ENCODE data around the gene DDX11. TPM values are rescaled to one million over a fixed set of nuclear protein-coding genes. Genes with fewer than 3 reads are reported as not detected.
A peak's percentile ranks its signal among the peaks of the same experiment; 100 is the strongest.
"Not testable (repeated sequence)": the region's sequence is repeated elsewhere in the genome, so short reads cannot be mapped to it uniquely, and the experiment has no call there.

DDX11 gene
- total and polyA plus RNA-seq, 12 donors = 3.0 to 16.1 (median 5.8) TPM

DNA sequence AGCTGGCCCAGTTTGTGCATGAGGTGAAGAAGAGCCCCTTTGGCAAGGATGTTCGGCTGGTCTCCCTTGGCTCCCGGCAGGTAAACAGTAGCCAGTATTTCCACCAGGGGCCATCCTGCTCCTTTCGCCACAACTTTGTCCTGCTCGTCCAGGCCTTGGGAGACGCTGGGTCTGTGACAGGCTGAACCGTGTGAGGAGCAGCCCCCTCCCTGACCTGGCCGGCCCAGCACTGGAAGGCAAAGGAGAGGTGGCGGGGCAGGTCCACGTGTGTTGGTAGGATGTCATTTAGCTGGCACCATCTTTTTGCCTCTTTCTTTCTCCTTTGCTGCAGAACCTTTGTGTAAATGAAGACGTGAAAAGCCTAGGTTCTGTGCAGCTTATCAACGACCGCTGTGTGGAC is 15.4 kb downstream of the DDX11 start:
- intact Hi-C loops (cut with DNase I) = no loop called here
- peaks cover 0 to 22% (median 0%) of the 10 kb centered on the region in 9 donors for H3K36me3 ChIP-seq
- no peaks in the 10 kb centered on the region for H3K27me3 ChIP-seq
- no peaks in the 10 kb centered on the region for H3K9me3 ChIP-seq
- H3K4me3 ChIP-seq = no peak overlapping the region
- TF ChIP-seq, protein P1, sequence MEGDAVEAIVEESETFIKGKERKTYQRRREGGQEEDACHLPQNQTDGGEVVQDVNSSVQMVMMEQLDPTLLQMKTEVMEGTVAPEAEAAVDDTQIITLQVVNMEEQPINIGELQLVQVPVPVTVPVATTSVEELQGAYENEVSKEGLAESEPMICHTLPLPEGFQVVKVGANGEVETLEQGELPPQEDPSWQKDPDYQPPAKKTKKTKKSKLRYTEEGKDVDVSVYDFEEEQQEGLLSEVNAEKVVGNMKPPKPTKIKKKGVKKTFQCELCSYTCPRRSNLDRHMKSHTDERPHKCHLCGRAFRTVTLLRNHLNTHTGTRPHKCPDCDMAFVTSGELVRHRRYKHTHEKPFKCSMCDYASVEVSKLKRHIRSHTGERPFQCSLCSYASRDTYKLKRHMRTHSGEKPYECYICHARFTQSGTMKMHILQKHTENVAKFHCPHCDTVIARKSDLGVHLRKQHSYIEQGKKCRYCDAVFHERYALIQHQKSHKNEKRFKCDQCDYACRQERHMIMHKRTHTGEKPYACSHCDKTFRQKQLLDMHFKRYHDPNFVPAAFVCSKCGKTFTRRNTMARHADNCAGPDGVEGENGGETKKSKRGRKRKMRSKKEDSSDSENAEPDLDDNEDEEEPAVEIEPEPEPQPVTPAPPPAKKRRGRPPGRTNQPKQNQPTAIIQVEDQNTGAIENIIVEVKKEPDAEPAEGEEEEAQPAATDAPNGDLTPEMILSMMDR (IDR thresholded peaks at IDR 0.05) = no peak
- WGBS, 2 donors = 88 to 89% methylated on average over 12 of the region's 12 CpGs
- no peak overlapping the region for H3K27ac ChIP-seq
- ATAC-seq = no peak
- H3K4me1 ChIP-seq = no peaks in the 10 kb centered on the region
- no peak for DNase-seq

DNA sequence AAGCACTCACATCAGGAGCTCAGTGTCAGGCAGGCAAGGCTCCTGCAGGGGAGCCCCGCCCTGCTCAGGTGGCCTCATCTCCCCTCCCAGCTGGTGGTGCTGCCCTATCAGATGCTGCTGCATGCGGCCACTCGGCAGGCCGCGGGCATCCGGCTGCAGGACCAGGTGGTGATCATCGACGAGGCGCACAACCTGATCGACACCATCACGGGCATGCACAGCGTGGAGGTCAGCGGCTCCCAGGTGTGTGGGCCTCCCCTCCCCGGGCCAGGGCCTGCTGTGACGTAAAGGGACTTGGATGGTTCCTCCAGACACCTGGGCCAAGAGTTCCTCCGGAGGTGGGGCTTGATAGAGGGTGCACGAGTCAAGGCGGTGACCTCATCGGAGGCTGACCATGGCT is 18.0 kb downstream of the DDX11 start:
- WGBS, 2 donors = 88 to 92% methylated on average over 19 of the region's 19 CpGs
- H3K4me1 ChIP-seq; H3K9me3 ChIP-seq; intact Hi-C loops (cut with DNase I); ATAC-seq; DNase-seq; H3K27ac ChIP-seq; H3K4me3 ChIP-seq; H3K27me3 ChIP-seq: not testable (repeated sequence)
- peaks cover 0 to 16% (median 0%) of the 10 kb centered on the region in 9 donors for H3K36me3 ChIP-seq

DNA sequence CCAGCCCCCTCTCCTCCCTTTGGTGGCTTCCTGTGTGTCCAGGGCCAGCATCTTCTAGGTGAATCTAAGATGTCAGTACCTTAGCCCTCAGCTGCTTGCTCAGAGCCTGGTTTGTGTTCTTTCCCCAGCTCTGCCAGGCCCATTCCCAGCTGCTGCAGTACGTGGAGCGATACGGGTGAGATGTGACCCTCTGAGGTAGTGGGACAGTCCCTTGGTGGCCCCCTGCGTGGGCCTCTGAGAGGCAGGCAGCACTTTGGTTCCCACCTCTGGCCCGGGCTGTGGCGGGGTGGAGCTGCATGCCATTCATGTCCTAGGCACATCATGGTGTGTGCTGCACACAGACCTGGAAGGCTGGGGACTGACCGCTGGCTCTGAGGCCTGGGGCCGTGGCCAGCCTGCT is 19.1 kb downstream of the DDX11 start:
- WGBS, 2 donors = 89 to 94% methylated on average over 6 of the region's 8 CpGs

DNA sequence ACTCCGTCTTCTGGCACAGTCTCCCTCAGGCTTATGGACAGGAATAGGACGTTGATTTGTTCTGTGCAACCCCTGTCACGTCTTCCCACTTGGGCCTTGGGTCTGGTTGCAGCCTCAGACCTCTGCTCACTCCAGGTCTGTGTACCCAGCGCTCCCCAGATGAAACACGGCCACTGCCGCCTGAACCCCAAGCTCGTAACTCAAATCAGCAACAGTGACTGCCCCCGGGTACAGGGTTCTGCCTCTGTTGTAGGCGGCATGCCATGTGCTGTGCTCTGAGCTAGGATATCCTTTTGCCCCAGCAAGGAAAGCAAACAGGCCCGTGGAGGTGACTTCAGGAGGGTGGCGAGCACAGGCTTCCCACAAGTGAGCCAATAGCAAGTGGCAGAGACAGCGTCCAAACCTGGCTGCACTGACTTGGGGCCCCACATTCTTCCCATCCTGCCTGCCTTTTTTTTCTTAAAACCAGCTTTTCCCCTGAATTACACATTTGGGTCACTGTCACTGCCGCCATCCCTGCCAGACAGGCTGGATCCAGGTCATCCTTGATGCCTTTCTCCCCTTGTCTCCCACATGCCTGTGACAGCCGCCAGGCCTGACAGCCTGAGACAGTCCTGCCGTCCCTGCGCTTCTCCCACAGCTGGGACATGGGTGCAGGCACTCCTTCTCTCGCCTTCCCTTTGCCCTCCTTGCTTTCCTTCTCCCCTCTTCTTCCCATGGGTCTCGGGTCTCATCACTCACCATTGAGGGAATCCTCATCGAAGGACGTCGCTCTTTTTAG is 21.6 kb downstream of the DDX11 start:
- H3K27me3 ChIP-seq; H3K4me3 ChIP-seq; H3K27ac ChIP-seq; DNase-seq; intact Hi-C loops (cut with DNase I); ATAC-seq; H3K4me1 ChIP-seq; H3K9me3 ChIP-seq: not testable (repeated sequence)
- peaks cover 0 to 11% (median 0%) of the 10 kb centered on the region in 9 donors for H3K36me3 ChIP-seq
- 90 to 92% methylated on average over 19 to 21 of the region's 21 CpGs for WGBS, 2 donors

More for the DNA sequence above, 19.1 kb downstream of the DDX11 start:
- H3K4me1 ChIP-seq; intact Hi-C loops (cut with DNase I); H3K4me3 ChIP-seq; H3K9me3 ChIP-seq; H3K27ac ChIP-seq; H3K27me3 ChIP-seq; DNase-seq: not testable (repeated sequence)
- ATAC-seq = peak in 1 of 8 donors; percentile 7
- H3K36me3 ChIP-seq = peaks cover 0 to 16% (median 0%) of the 10 kb centered on the region in 9 donors

DNA sequence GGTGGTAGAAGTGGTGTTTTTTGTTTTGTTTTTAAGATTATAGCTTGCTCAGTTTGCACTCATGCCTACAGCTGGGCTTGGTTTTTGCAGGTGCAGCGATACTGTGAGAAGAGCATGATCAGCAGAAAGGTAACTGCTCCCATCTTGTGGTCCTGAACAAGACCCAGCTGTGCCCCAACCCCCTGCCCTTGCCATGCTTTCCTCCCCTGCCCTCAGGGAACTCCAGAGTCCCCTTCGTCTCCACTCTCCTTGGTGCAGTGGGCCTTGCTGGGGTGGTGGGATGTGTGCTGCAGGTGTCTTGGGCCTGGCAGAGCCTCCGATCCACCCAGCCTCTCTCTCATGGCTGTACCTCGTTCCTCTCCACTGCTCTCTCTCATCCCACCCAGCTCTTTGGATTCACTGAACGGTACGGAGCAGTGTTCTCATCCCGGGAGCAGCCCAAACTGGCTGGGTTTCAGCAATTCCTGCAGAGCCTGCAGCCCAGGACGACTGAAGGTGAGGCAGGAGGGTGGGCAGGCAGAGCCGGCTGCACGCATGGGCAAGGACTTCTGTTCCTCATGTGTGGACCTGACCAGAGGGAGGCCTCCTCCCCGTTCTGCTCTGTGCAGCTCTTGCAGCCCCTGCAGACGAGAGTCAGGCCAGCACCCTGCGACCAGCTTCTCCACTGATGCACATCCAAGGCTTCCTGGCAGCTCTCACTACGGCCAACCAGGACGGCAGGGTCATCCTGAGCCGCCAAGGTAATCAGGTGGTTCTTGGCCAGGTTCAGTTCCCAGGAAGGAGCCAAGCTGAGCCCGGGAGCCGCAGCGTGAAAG is 22.8 kb downstream of the DDX11 start:
- WGBS, 2 donors = 86 to 94% methylated on average over 18 to 19 of the region's 19 CpGs
- intact Hi-C loops (cut with DNase I); H3K4me1 ChIP-seq; H3K9me3 ChIP-seq; ATAC-seq; H3K27me3 ChIP-seq; H3K4me3 ChIP-seq; H3K36me3 ChIP-seq; H3K27ac ChIP-seq; DNase-seq: not testable (repeated sequence)

DNA sequence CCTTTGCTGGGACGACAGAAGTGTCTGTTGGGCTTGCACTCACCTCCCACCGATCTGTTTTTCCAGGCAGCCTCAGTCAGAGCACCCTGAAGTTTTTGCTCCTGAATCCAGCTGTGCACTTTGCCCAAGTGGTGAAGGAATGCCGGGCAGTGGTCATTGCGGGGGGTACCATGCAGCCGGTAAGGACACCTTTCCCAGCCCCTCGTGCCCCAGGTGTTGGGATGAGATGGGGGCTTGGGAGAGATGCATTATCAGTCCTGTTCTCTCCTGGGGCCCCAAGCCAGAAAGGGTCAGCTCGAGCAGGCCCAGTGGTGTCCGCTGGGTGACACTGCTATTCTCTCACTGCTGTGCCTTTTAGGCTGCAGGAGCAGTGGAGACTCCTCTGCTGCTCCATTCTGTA is 24.2 kb downstream of the DDX11 start:
- H3K27ac ChIP-seq; H3K27me3 ChIP-seq; ATAC-seq; H3K36me3 ChIP-seq; H3K4me3 ChIP-seq; H3K4me1 ChIP-seq; H3K9me3 ChIP-seq; DNase-seq; intact Hi-C loops (cut with DNase I): not testable (repeated sequence)
- WGBS, 2 donors = 85 to 91% methylated on average over 7 to 8 of the region's 8 CpGs

DNA sequence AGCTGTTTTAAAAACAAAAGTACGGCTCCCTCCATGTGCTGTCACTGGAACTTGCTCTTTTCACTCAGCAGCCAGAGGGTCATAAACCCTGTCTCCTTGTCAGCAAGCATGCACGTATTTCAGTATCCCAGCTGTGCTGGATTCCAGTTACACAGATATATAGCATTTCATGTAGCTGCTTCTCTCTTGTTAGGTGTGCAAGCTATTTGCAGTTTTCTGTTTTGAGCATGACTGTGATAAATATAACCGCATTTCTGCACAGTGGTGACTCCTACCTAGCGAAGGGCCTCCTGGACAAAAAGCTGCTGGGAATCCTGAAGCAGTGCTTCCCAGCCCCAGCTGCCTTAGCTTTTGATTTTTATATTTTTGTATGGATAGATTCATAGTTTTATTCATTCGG is 24.7 kb downstream of the DDX11 start:
- H3K27ac ChIP-seq; H3K4me3 ChIP-seq; ATAC-seq; DNase-seq; H3K27me3 ChIP-seq; intact Hi-C loops (cut with DNase I); H3K9me3 ChIP-seq; H3K36me3 ChIP-seq; H3K4me1 ChIP-seq: not testable (repeated sequence)
- WGBS, 2 donors = 84 to 86% methylated on average over 5 of the region's 5 CpGs

DNA sequence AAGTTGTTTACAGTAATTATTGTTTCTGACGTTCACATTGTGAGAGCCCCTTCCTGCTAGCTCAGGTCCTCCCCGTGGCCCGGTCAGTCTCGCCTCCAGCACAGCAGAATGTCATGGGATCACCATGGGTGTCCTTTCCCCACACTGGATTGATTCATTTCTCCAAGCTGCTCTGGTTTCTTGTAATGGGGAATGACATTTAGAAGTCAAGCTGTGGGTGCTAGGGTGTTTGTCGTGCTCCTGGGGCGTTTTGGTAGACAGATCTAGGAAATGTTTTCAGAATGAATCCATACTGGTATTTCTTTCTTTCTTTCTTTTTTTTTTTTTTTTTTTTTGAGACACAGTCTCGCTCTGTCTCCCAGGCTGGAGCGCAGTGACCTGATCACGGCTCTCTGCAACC is 25.1 kb downstream of the DDX11 start:
- H3K9me3 ChIP-seq; DNase-seq; intact Hi-C loops (cut with DNase I); H3K4me1 ChIP-seq; H3K27me3 ChIP-seq; H3K27ac ChIP-seq; ATAC-seq; H3K36me3 ChIP-seq; H3K4me3 ChIP-seq: not testable (repeated sequence)
- 88 to 96% methylated on average over 8 to 9 of the region's 9 CpGs for WGBS, 2 donors

DNA sequence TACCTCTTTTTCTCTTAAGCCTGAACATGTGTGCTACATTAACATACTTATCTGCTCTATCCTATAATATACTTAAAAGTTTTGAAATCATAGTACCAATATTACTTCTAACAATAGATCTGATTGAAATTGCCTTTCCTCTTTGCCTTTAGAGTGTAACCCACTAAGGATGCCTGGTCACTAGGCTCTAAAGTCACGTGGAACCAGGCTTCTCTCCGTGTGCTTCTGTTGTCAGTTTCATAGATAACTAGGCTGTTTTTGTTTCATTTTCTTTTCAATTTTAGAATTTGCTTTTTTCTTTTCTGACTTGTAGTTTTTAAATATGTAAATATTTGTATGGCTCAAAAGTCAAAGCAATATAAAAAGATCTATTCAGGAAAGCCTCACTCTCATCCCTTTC is 25.8 kb downstream of the DDX11 start:
- ATAC-seq; H3K27ac ChIP-seq; H3K9me3 ChIP-seq; H3K27me3 ChIP-seq; intact Hi-C loops (cut with DNase I); DNase-seq; H3K4me1 ChIP-seq; H3K4me3 ChIP-seq; H3K36me3 ChIP-seq: not testable (repeated sequence)
- 90 to 92% methylated on average over 2 of the region's 2 CpGs for WGBS, 2 donors

DNA sequence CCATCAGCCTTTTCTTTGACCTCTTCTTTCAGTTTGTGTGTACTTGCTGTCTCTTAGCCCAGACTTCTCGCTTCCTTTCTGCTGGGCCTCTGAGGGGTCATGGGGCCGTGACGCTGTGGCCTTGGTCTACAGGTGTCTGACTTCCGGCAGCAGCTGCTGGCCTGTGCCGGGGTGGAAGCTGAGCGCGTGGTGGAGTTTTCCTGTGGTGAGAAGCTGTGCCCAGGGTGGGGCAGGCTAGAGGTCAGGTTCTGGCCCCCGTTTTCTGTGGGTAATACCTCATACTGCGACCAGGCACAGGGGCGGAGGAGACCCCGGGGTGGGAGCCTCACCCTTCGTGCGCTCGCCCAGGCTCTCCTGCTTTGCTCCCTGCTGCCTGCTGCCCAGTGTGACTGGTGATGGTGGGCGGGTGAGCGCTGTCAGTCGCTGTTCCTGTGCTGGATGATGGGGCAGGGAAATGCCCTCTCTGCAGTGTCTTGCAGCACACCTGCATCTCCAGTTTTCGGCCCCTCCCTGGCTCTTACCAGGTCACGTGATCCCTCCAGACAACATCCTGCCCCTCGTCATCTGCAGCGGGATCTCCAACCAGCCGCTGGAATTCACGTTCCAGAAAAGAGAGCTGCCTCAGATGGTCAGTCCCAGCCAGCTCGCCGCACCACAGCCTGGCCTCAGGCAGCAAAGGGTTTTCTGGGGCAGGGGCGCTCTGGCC is 27.0 kb downstream of the DDX11 start:
- 75 to 84% methylated on average over 23 to 25 of the region's 26 CpGs for WGBS, 2 donors

More for the DNA sequence above, 27.0 kb downstream of the DDX11 start:
- H3K36me3 ChIP-seq; H3K4me3 ChIP-seq; H3K27ac ChIP-seq; H3K4me1 ChIP-seq; intact Hi-C loops (cut with DNase I); H3K9me3 ChIP-seq; DNase-seq; H3K27me3 ChIP-seq: not testable (repeated sequence)
- peak in 2 of 8 donors; percentile 7 to 52 for ATAC-seq

Measured in heart right ventricle (tissue), 16 donors.